Neural crest cell (in vitro differentiated cells): ENCODE measurements around the gene ENKUR. TPM values are rescaled to one million over a fixed set of nuclear protein-coding genes. Genes with fewer than 3 reads are reported as not detected.
"Not testable (repeated sequence)": the region's sequence is repeated elsewhere in the genome, so short reads cannot be mapped to it uniquely, and the experiment has no call there.

Experiments
- DNase-seq: peaks from one replicate; pipeline ENCODE4 v3.0.0; 2021; ENCODE audit warnings: low read depth, mixed read lengths, low spot score
- H3K27ac Mint-ChIP-seq: one replicate; pipeline ENCODE4 v1.8.0; 2021; ENCODE audit warnings: mild to moderate bottlenecking, mixed read lengths; ENCODE audit not compliant: unreplicated experiment
- H3K27me3 Mint-ChIP-seq: 2 replicates; pipeline ENCODE4 v1.8.0; 2021; ENCODE audit warnings: low read depth, mild to moderate bottlenecking, mixed read lengths
- H3K36me3 Mint-ChIP-seq: 2 replicates; pipeline ENCODE4 v1.8.0; 2021; ENCODE audit warnings: low read depth, mild to moderate bottlenecking, mixed read lengths
- H3K4me1 Mint-ChIP-seq: 2 replicates; pipeline ENCODE4 v1.8.0; 2021; ENCODE audit warnings: mixed read lengths
- H3K4me3 Mint-ChIP-seq: one replicate; pipeline ENCODE4 v1.8.0; 2021; ENCODE audit warnings: mild to moderate bottlenecking, mixed read lengths
- H3K9me3 Mint-ChIP-seq: 2 replicates; pipeline ENCODE4 v1.8.0; 2021; ENCODE audit warnings: mixed read lengths
- CTCF ChIP-seq: fragments of 200-600 bp; sonication (generic); conservative IDR thresholded peaks from 2 replicates; pipeline ENCODE4 v1.5.0; 2021; ENCODE audit warnings: antibody characterized with exemption, mild to moderate bottlenecking
- total RNA-seq: library from RNA; stranded (reverse); gene quantifications from 2 replicates; pipeline ENCODE4 v1.2.1, GENCODE V29; 2021

The ENKUR gene
- total RNA-seq, 1 donor from 2014 or later, result 1.7 TPM

GRCh38 chr10:25016376-25017153 is 607 bp upstream of the ENKUR start, which contains the start of gene THNSL1:
THNSL1 (plus strand) TSS chr10:25016612; CDS start chr10:25023224, 6,612 bp downstream.
- Mint-ChIP-seq H3K4me1 (peaks cover 31% of the 10 kb centered on the region), H3K9me3 (peaks cover 5% of the 10 kb centered on the region), H3K4me3 (peak within 1 kb of the TSS; percentile 92), H3K36me3 (peaks cover 7% of the 10 kb centered on the region), H3K27ac (peak within 1 kb of the TSS; percentile 98), H3K27me3 (no peaks in the 10 kb centered on the region)
- TF ChIP-seq CTCF, result no peak
- DNase-seq, result peak; percentile 92

GRCh38 chr10:25014579-25014978 is 1.4 kb downstream of the ENKUR start:
- H3K36me3 Mint-ChIP-seq, result peaks cover 7% of the 10 kb centered on the region
- no peaks in the 10 kb centered on the region for H3K27me3 Mint-ChIP-seq

GRCh38 chr10:25011591-25011990 is 4.4 kb downstream of the ENKUR start:
- H3K27me3 Mint-ChIP-seq, H3K27ac Mint-ChIP-seq, H3K9me3 Mint-ChIP-seq, H3K4me3 Mint-ChIP-seq, H3K36me3 Mint-ChIP-seq, DNase-seq: not testable (repeated sequence)
- H3K4me1 Mint-ChIP-seq, result peaks cover 21% of the 10 kb centered on the region

More at GRCh38 chr10:25014579-25014978, 1.4 kb downstream of the ENKUR start:
- TF ChIP-seq CTCF, result no peak
- peak overlapping the region; percentile 92 for H3K4me3 Mint-ChIP-seq
- peaks cover 31% of the 10 kb centered on the region for H3K4me1 Mint-ChIP-seq
- H3K27ac Mint-ChIP-seq, result no peak overlapping the region
- DNase-seq, result no peak
- peaks cover 9% of the 10 kb centered on the region for H3K9me3 Mint-ChIP-seq

- H3K9me3 Mint-ChIP-seq, result peaks cover 11% of the 10 kb centered on the region
Measured at GRCh38 chr10:24998044-24998443, 17.9 kb downstream of the ENKUR start.

GRCh38 chr10:24995072-24995471 is 20.9 kb downstream of the ENKUR start:
- H3K27ac Mint-ChIP-seq, result no peak overlapping the region
- DNase-seq, result no peak
- no peaks in the 10 kb centered on the region for H3K27me3 Mint-ChIP-seq
- no peaks in the 10 kb centered on the region for H3K36me3 Mint-ChIP-seq
- H3K4me1 Mint-ChIP-seq, result no peaks in the 10 kb centered on the region
- TF ChIP-seq CTCF, result no peak
- H3K4me3 Mint-ChIP-seq, result no peak overlapping the region
- peaks cover 2% of the 10 kb centered on the region for H3K9me3 Mint-ChIP-seq

More at GRCh38 chr10:24998044-24998443, 17.9 kb downstream of the ENKUR start:
- DNase-seq, result no peak
- H3K4me1 Mint-ChIP-seq, result no peaks in the 10 kb centered on the region
- H3K27ac Mint-ChIP-seq, result no peak overlapping the region
- H3K36me3 Mint-ChIP-seq, result peaks cover 15% of the 10 kb centered on the region
- no peak for TF ChIP-seq CTCF
- H3K4me3 Mint-ChIP-seq, result no peak overlapping the region
- no peaks in the 10 kb centered on the region for H3K27me3 Mint-ChIP-seq

- H3K4me1 Mint-ChIP-seq, result peaks cover 4% of the 10 kb centered on the region
- no peak overlapping the region for H3K4me3 Mint-ChIP-seq
- no peak overlapping the region for H3K27ac Mint-ChIP-seq
- DNase-seq, result no peak
- H3K36me3 Mint-ChIP-seq, result no peaks in the 10 kb centered on the region
- H3K27me3 Mint-ChIP-seq, result no peaks in the 10 kb centered on the region
- no peaks in the 10 kb centered on the region for H3K9me3 Mint-ChIP-seq
- TF ChIP-seq CTCF, result no peak
Measured at GRCh38 chr10:24993237-24993958, 22.6 kb downstream of the ENKUR start.
